Suprapubic skin (tissue), 4 donors: ENCODE results near the gene LDLR.

Experiments used
- EP300 ChIP-seq: sonication (generic); formaldehyde crosslinking; IDR thresholded peaks from one replicate; pipeline ENCODE4 v1.6.1; 2017; ENCODE audit warnings: antibody characterized with exemption
- POLR2A ChIP-seq, 2 donors: fragments of 450-650 bp; IDR thresholded peaks; one replicate each; pipeline ENCODE4 v1.6.1; 2017; ENCODE audit warnings: antibody characterized with exemption in 2 of 2, mild to moderate bottlenecking in 2 of 2, moderate library complexity in 2 of 2
- POLR2AphosphoS5 ChIP-seq, 3 donors: sonication (generic); formaldehyde crosslinking; IDR thresholded peaks; one replicate each; pipeline ENCODE4 v1.6.1; 2017; ENCODE audit warnings: antibody characterized with exemption in 3 of 3
- TF ChIP-seq, protein P1 (sequence below), 2 donors: fragments of 200-600 bp in 1 of 2; fragments of 450-650 bp in 1 of 2; sonication (generic) in 1 of 2; IDR thresholded peaks; one replicate each; pipeline ENCODE4 v1.5.1; 2016 to 2019; ENCODE audit warnings: antibody characterized with exemption in 2 of 2, mild to moderate bottlenecking in 1 of 2, moderate library complexity in 1 of 2

- no peak for TF ChIP-seq POLR2AphosphoS5 (IDR thresholded peaks at IDR 0.05)
- TF ChIP-seq POLR2A (IDR thresholded peaks at IDR 0.05), result no peak
- no peak for TF ChIP-seq EP300
- TF ChIP-seq, protein P1, sequence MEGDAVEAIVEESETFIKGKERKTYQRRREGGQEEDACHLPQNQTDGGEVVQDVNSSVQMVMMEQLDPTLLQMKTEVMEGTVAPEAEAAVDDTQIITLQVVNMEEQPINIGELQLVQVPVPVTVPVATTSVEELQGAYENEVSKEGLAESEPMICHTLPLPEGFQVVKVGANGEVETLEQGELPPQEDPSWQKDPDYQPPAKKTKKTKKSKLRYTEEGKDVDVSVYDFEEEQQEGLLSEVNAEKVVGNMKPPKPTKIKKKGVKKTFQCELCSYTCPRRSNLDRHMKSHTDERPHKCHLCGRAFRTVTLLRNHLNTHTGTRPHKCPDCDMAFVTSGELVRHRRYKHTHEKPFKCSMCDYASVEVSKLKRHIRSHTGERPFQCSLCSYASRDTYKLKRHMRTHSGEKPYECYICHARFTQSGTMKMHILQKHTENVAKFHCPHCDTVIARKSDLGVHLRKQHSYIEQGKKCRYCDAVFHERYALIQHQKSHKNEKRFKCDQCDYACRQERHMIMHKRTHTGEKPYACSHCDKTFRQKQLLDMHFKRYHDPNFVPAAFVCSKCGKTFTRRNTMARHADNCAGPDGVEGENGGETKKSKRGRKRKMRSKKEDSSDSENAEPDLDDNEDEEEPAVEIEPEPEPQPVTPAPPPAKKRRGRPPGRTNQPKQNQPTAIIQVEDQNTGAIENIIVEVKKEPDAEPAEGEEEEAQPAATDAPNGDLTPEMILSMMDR (IDR thresholded peaks at IDR 0.05), result no peak
Observed at GRCh38 chr19:11180346-11180745, 91.1 kb downstream of the LDLR start.
